WTC11 (cell line): ENCODE measurements around the gene DNAH1. TPM values are rescaled to one million over a fixed set of nuclear protein-coding genes. Genes with fewer than 3 reads are reported as not detected.
A peak's percentile ranks its signal among the peaks of the same experiment; 100 is the strongest.

Experiments used
- ATAC-seq: fragments of 200-7000 bp; cut with Tn5 transposase; 2 replicates; pipeline ENCODE4 v1.10.0; 2021; ENCODE audit warnings: mild to moderate bottlenecking, moderate library complexity
- CTCF ChIA-PET: fragments of 300-600 bp; sonication (Branson Sonifier 250); formaldehyde crosslinking; loops from one replicate; lab custom pipeline; 2021; ENCODE audit warnings: antibody characterized with exemption; lab: Charles Lee
- POLR2A ChIA-PET: fragments of 350-600 bp; sonication (Branson Sonifier 250); formaldehyde crosslinking; loops from one replicate; lab custom pipeline; 2021; ENCODE audit warnings: antibody characterized with exemption; lab: Charles Lee
- DNase-seq: peaks from one replicate; pipeline ENCODE4 v3.0.0; 2021; ENCODE audit warnings: low spot score
- H3K27ac Mint-ChIP-seq: 2 replicates; pipeline ENCODE4 v1.8.0; 2021; ENCODE audit warnings: mixed read lengths
- H3K27me3 Mint-ChIP-seq: 2 replicates; pipeline ENCODE4 v1.8.0; 2021; ENCODE audit warnings: low read depth, mild to moderate bottlenecking, moderate library complexity, mixed read lengths
- H3K36me3 Mint-ChIP-seq: 2 replicates; pipeline ENCODE4 v1.8.0; 2021; ENCODE audit warnings: mixed read lengths
- H3K4me1 Mint-ChIP-seq: 2 replicates; pipeline ENCODE4 v1.8.0; 2022; ENCODE audit warnings: mixed read lengths
- H3K4me3 Mint-ChIP-seq: 2 replicates; pipeline ENCODE4 v1.8.0; 2021; ENCODE audit warnings: mild to moderate bottlenecking, moderate library complexity, mixed read lengths
- H3K9me3 Mint-ChIP-seq: 2 replicates; pipeline ENCODE4 v1.8.0; 2021; ENCODE audit warnings: mixed read lengths
- CTCF ChIP-seq: fragments of 200-600 bp; IDR thresholded peaks from 2 replicates; pipeline ENCODE4 v1.8.0; 2022; ENCODE audit warnings: antibody characterized with exemption
- E2F5 ChIP-seq: sonication (generic); formaldehyde crosslinking; IDR thresholded peaks from 2 replicates; pipeline ENCODE4 v1.8.1; 2022; ENCODE audit warnings: mild to moderate bottlenecking, moderate library complexity, missing genetic modification reagents
- ELF4 ChIP-seq: sonication (generic); formaldehyde crosslinking; IDR thresholded peaks from 2 replicates; pipeline ENCODE4 v1.8.1; 2022; ENCODE audit warnings: low read depth, mild to moderate bottlenecking, moderate library complexity, missing genetic modification reagents
- ERG ChIP-seq: fragments of 250-450 bp; sonication (Bioruptor Pico); IDR thresholded peaks from 2 replicates; pipeline ENCODE4 v1.8.0; 2021; ENCODE audit warnings: mild to moderate bottlenecking
- ETV6 ChIP-seq: sonication (generic); formaldehyde crosslinking; IDR thresholded peaks from 2 replicates; pipeline ENCODE4 v1.8.1; 2022; ENCODE audit warnings: mild to moderate bottlenecking, missing genetic modification reagents
- FOXK1 ChIP-seq: sonication (generic); formaldehyde crosslinking; IDR thresholded peaks from 2 replicates; pipeline ENCODE4 v1.8.0; 2022; ENCODE audit warnings: mild to moderate bottlenecking, moderate library complexity, missing genetic modification reagents
- GRHL2 ChIP-seq: fragments of 250-450 bp; sonication (Bioruptor Pico); IDR thresholded peaks from 2 replicates; pipeline ENCODE4 v1.8.0; 2022; ENCODE audit warnings: mild to moderate bottlenecking, moderate library complexity; ENCODE audit not compliant: insufficient replicate concordance, severe bottlenecking
- HMGA2 ChIP-seq: fragments of 250-450 bp; sonication (Bioruptor Pico); IDR thresholded peaks from 2 replicates; pipeline ENCODE4 v1.4.0; 2021; ENCODE audit warnings: mild to moderate bottlenecking, moderate library complexity
- MXD4 ChIP-seq: fragments of 250-450 bp; sonication (Bioruptor Pico); IDR thresholded peaks from 2 replicates; pipeline ENCODE4 v1.8.0; 2021; ENCODE audit warnings: mild to moderate bottlenecking, moderate library complexity, borderline replicate concordance
- NFATC4 ChIP-seq: fragments of 250-450 bp; sonication (Bioruptor Pico); IDR thresholded peaks from 2 replicates; pipeline ENCODE4 v1.9.0; 2021; ENCODE audit warnings: mild to moderate bottlenecking
- NR1H2 ChIP-seq: sonication (generic); formaldehyde crosslinking; IDR thresholded peaks from 2 replicates; pipeline ENCODE4 v1.9.0; 2021; ENCODE audit warnings: mild to moderate bottlenecking, moderate library complexity, missing genetic modification reagents
- RELA ChIP-seq: sonication (generic); formaldehyde crosslinking; IDR thresholded peaks from 2 replicates; pipeline ENCODE4 v1.8.1; 2022; ENCODE audit warnings: missing genetic modification reagents, mild to moderate bottlenecking, borderline replicate concordance
- TP53 ChIP-seq: sonication (generic); formaldehyde crosslinking; IDR thresholded peaks from 2 replicates; pipeline ENCODE4 v1.8.1; 2023; ENCODE audit warnings: mild to moderate bottlenecking, missing genetic modification reagents
- USF1 ChIP-seq: sonication (generic); formaldehyde crosslinking; IDR thresholded peaks from 2 replicates; pipeline ENCODE4 v1.8.0; 2022; ENCODE audit warnings: mild to moderate bottlenecking, missing genetic modification reagents
- USF2 ChIP-seq: sonication (generic); formaldehyde crosslinking; IDR thresholded peaks from 2 replicates; pipeline ENCODE4 v1.8.1; 2023; ENCODE audit warnings: mild to moderate bottlenecking, missing genetic modification reagents, moderate library complexity
- ZBTB21 ChIP-seq: sonication (generic); formaldehyde crosslinking; IDR thresholded peaks from 2 replicates; pipeline ENCODE4 v1.8.1; 2023; ENCODE audit warnings: mild to moderate bottlenecking, missing genetic modification reagents, borderline replicate concordance
- ZMAT4 ChIP-seq: fragments of 250-450 bp; sonication (Bioruptor Pico); IDR thresholded peaks from 2 replicates; pipeline ENCODE4 v1.9.0; 2021; ENCODE audit warnings: mild to moderate bottlenecking
- ZNF232 ChIP-seq: sonication (generic); formaldehyde crosslinking; IDR thresholded peaks from 2 replicates; pipeline ENCODE4 v1.8.0; 2022; ENCODE audit warnings: mild to moderate bottlenecking, missing genetic modification reagents
- ZNF423 ChIP-seq: fragments of 250-450 bp; sonication (Bioruptor Pico); IDR thresholded peaks from 2 replicates; pipeline ENCODE4 v2.1.2; 2022; ENCODE audit warnings: mild to moderate bottlenecking, moderate library complexity
- ZSCAN18 ChIP-seq: fragments of 250-450 bp; sonication (Bioruptor Pico); IDR thresholded peaks from 2 replicates; pipeline ENCODE4 v2.1.2; 2022; ENCODE audit warnings: mild to moderate bottlenecking, moderate library complexity
- total RNA-seq: library from RNA; stranded (reverse); gene quantifications from 3 replicates; pipeline ENCODE4 v1.2.3, GENCODE V29; 2021

The DNAH1 gene
- total RNA-seq, 1 experiment from 2014 or later, result 1.5 TPM

- no peak for TF ChIP-seq ERG (CRISPR knock-in tag)
- TF ChIP-seq RELA (CRISPR knock-in tag), result no peak
Observed at GRCh38 chr3:52345521-52346109, 29.5 kb downstream of the DNAH1 start (continued).

- no peaks in the 10 kb centered on the region for H3K4me1 Mint-ChIP-seq
- TF ChIP-seq ELF4 (CRISPR knock-in tag) (no peak), MXD4 (CRISPR knock-in tag) (no peak), E2F5 (CRISPR knock-in tag) (no peak), USF2 (CRISPR knock-in tag) (no peak), ETV6 (CRISPR knock-in tag) (no peak), ZNF232 (CRISPR knock-in tag) (no peak), ZNF423 (CRISPR knock-in tag) (no peak), TP53 (CRISPR knock-in tag) (no peak), HMGA2 (CRISPR knock-in tag) (no peak), GRHL2 (CRISPR knock-in tag) (no peak), ZSCAN18 (no peak), FOXK1 (CRISPR knock-in tag) (no peak)
- CTCF ChIA-PET, result interaction anchor here (1.0 to 3.8 kb wide), 3 partner anchors 8 to 116 kb away, joined by 4 to 18 read pairs (median 12); no protein-coding TSS in a partner anchor
Observed at GRCh38 chr3:52346623-52347530, 30.8 kb downstream of the DNAH1 start.

GRCh38 chr3:52347716-52348635 lies 31.9 kb downstream of the DNAH1 start:
- Mint-ChIP-seq H3K9me3 (no peaks in the 10 kb centered on the region), H3K27ac (0 out of 2 replicates have a peak overlapping the region, but pooled peaks have one; percentile 48), H3K27me3 (no peaks in the 10 kb centered on the region), H3K4me3 (no peak overlapping the region), H3K36me3 (no peaks in the 10 kb centered on the region), H3K4me1 (no peaks in the 10 kb centered on the region)
- ChIA-PET CTCF (interaction anchor here (1.0 to 3.8 kb wide), 4 partner anchors 9 to 117 kb away, joined by 4 to 18 read pairs (median 8); no protein-coding TSS in a partner anchor), POLR2A (interaction anchor here (0.6 kb wide), 1 partner anchor 18 kb away, joined by 4 read pairs; no protein-coding TSS in a partner anchor)
- ATAC-seq (no peak), DNase-seq (no peak)
- TF ChIP-seq ZBTB21 (CRISPR knock-in tag) (no peak), USF1 (CRISPR knock-in tag) (no peak), ERG (CRISPR knock-in tag) (no peak), NR1H2 (CRISPR knock-in tag) (no peak), ZMAT4 (no peak), CTCF (no peak), NFATC4 (CRISPR knock-in tag) (no peak)

More at GRCh38 chr3:52346623-52347530, 30.8 kb downstream of the DNAH1 start:
- DNase-seq (no peak), ATAC-seq (no peak)
- POLR2A ChIA-PET, result interaction anchor here (0.6 kb wide), 1 partner anchor 17 kb away, joined by 4 read pairs; no protein-coding TSS in a partner anchor
- no peak overlapping the region for H3K27ac Mint-ChIP-seq
- H3K27me3 Mint-ChIP-seq, result no peaks in the 10 kb centered on the region; the same call in 1 of the 2 replicates
- no peak overlapping the region for H3K4me3 Mint-ChIP-seq
- H3K36me3 Mint-ChIP-seq, result no peaks in the 10 kb centered on the region
- H3K9me3 Mint-ChIP-seq, result no peaks in the 10 kb centered on the region
